HG03520 (cell line): ENCODE data around the gene CAPRIN1.
"Not testable (repeated sequence)": the region's sequence is repeated elsewhere in the genome, so short reads cannot be mapped to it uniquely, and the experiment has no call there.

Experiments used
- ATAC-seq: cut with Tn5 transposase; IDR thresholded peaks from one replicate; pipeline ENCODE4 v1.9.1; 2021; ENCODE audit warnings: mild to moderate bottlenecking, moderate library complexity; ENCODE audit not compliant: unreplicated experiment

Gene CAPRIN1

GRCh38 chr11:34050581-34051348 is 766 bp upstream of the CAPRIN1 start:
- ATAC-seq = no peak

GRCh38 chr11:34052036-34052607 is 591 bp downstream of the CAPRIN1 start:
- peak; percentile 43 for ATAC-seq

- no peak for ATAC-seq
Observed at GRCh38 chr11:34052608-34053160, 1.2 kb downstream of the CAPRIN1 start.

- ATAC-seq = peak; percentile 37
Observed at GRCh38 chr11:34053161-34053686, 1.7 kb downstream of the CAPRIN1 start.

- not testable (repeated sequence) for ATAC-seq
Observed at GRCh38 chr11:34054351-34054750, 2.8 kb downstream of the CAPRIN1 start.

GRCh38 chr11:34055218-34056000 is 3.9 kb downstream of the CAPRIN1 start:
- no peak for ATAC-seq

GRCh38 chr11:34056672-34057071 is 5.1 kb downstream of the CAPRIN1 start:
- ATAC-seq = no peak

GRCh38 chr11:34063061-34063795 is 11.7 kb downstream of the CAPRIN1 start:
- ATAC-seq = no peak

- ATAC-seq = no peak
Observed at GRCh38 chr11:34064291-34064690, 12.8 kb downstream of the CAPRIN1 start.

GRCh38 chr11:34065505-34066203 is 14.1 kb downstream of the CAPRIN1 start:
- ATAC-seq = no peak

- not testable (repeated sequence) for ATAC-seq
Observed at GRCh38 chr11:34066766-34067165, 15.2 kb downstream of the CAPRIN1 start.

- ATAC-seq = peak; percentile 43
Observed at GRCh38 chr11:34067383-34068065, 16.0 kb downstream of the CAPRIN1 start.

GRCh38 chr11:34068111-34068510 is 16.6 kb downstream of the CAPRIN1 start:
- ATAC-seq = no peak

- ATAC-seq = not testable (repeated sequence)
Observed at GRCh38 chr11:34071306-34071705, 19.8 kb downstream of the CAPRIN1 start.

GRCh38 chr11:34072041-34072440 is 20.5 kb downstream of the CAPRIN1 start:
- ATAC-seq = no peak

- ATAC-seq = no peak
Observed at GRCh38 chr11:34072832-34073231, 21.3 kb downstream of the CAPRIN1 start.

- ATAC-seq = no peak
Observed at GRCh38 chr11:34074391-34074790, 22.9 kb downstream of the CAPRIN1 start.

GRCh38 chr11:34075178-34075820 is 23.8 kb downstream of the CAPRIN1 start:
- ATAC-seq = no peak

- no peak for ATAC-seq
Observed at GRCh38 chr11:34080609-34081008, 29.1 kb downstream of the CAPRIN1 start.
